Neural cell (in vitro differentiated cells): Measurements from ENCODE around the gene CTPS2.

Experiments used
- EZH2 ChIP-seq: fragments of 200-600, 300-800 bp; shearing (Covaris generic), sonication (generic); IDR thresholded peaks from 2 replicates; pipeline ENCODE4 v1.6.1; 2014; ENCODE audit warnings: antibody characterized with exemption, low read length, borderline replicate concordance, mild to moderate bottlenecking; ENCODE audit not compliant: insufficient read depth, poor library complexity, severe bottlenecking
- SMC3 ChIP-seq: fragments of 450-650 bp; conservative IDR thresholded peaks from 2 replicates; pipeline ENCODE4 v1.6.1; 2014; ENCODE audit warnings: antibody characterized with exemption, mild to moderate bottlenecking, moderate library complexity; ENCODE audit not compliant: poor library complexity
- TF ChIP-seq, protein P1 (sequence below): fragments of 450-650 bp; IDR thresholded peaks from 2 replicates; pipeline ENCODE4 v1.5.1; 2014; ENCODE audit warnings: antibody characterized with exemption, mild to moderate bottlenecking, moderate library complexity; ENCODE audit not compliant: poor library complexity, severe bottlenecking
- TF ChIP-seq, protein P2 (sequence below): IDR thresholded peaks from 2 replicates; pipeline ENCODE4 v1.6.1; 2012; ENCODE audit warnings: borderline replicate concordance

DNA sequence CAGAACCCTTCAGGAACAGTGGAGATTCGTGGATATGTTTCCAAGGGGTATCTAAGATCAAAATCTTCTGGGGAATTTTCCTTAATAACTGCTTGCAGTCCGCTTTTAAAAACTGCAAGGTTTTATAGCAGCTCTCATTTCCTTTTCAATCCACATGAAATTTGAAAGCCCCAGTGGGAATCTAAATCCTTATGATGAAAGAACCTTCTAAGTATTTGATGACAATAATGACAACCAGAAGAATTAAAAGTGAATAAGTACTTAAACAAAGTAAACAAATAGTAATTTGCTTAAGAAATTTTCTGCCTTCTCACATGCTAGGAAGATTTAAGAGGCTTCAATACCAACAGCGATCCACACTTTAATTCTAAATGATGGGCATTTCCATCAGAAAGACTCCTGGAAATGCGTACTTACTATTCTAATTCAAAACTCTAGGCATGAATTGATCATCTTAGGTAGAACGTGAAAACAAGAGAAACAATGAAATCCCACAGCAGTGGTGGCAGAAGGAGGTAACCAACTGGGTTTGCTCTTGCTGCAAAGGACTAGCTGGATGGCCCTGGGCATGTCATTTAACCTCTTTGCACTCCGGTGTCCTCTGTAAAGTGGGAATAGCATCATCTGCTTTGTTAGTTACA lies 100.1 kb downstream of the CTPS2 start:
- TF ChIP-seq SMC3: no peak
- TF ChIP-seq, protein P1, sequence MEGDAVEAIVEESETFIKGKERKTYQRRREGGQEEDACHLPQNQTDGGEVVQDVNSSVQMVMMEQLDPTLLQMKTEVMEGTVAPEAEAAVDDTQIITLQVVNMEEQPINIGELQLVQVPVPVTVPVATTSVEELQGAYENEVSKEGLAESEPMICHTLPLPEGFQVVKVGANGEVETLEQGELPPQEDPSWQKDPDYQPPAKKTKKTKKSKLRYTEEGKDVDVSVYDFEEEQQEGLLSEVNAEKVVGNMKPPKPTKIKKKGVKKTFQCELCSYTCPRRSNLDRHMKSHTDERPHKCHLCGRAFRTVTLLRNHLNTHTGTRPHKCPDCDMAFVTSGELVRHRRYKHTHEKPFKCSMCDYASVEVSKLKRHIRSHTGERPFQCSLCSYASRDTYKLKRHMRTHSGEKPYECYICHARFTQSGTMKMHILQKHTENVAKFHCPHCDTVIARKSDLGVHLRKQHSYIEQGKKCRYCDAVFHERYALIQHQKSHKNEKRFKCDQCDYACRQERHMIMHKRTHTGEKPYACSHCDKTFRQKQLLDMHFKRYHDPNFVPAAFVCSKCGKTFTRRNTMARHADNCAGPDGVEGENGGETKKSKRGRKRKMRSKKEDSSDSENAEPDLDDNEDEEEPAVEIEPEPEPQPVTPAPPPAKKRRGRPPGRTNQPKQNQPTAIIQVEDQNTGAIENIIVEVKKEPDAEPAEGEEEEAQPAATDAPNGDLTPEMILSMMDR: no peak
- TF ChIP-seq, protein P2, sequence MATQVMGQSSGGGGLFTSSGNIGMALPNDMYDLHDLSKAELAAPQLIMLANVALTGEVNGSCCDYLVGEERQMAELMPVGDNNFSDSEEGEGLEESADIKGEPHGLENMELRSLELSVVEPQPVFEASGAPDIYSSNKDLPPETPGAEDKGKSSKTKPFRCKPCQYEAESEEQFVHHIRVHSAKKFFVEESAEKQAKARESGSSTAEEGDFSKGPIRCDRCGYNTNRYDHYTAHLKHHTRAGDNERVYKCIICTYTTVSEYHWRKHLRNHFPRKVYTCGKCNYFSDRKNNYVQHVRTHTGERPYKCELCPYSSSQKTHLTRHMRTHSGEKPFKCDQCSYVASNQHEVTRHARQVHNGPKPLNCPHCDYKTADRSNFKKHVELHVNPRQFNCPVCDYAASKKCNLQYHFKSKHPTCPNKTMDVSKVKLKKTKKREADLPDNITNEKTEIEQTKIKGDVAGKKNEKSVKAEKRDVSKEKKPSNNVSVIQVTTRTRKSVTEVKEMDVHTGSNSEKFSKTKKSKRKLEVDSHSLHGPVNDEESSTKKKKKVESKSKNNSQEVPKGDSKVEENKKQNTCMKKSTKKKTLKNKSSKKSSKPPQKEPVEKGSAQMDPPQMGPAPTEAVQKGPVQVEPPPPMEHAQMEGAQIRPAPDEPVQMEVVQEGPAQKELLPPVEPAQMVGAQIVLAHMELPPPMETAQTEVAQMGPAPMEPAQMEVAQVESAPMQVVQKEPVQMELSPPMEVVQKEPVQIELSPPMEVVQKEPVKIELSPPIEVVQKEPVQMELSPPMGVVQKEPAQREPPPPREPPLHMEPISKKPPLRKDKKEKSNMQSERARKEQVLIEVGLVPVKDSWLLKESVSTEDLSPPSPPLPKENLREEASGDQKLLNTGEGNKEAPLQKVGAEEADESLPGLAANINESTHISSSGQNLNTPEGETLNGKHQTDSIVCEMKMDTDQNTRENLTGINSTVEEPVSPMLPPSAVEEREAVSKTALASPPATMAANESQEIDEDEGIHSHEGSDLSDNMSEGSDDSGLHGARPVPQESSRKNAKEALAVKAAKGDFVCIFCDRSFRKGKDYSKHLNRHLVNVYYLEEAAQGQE: no peak
- TF ChIP-seq EZH2: no peak
